DMS53 treated with DMSO at 0.1 percent for 48 hours (cell line): ENCODE data around the gene MAGI1.
"Not testable (repeated sequence)": the region's sequence is repeated elsewhere in the genome, so short reads cannot be mapped to it uniquely, and the experiment has no call there.

Source experiments
- DNase-seq: peaks from one replicate; lab custom pipeline; 2025; ENCODE audit not compliant: unreplicated experiment; lab: John Stamatoyannopoulos, UW

Gene MAGI1

DNA sequence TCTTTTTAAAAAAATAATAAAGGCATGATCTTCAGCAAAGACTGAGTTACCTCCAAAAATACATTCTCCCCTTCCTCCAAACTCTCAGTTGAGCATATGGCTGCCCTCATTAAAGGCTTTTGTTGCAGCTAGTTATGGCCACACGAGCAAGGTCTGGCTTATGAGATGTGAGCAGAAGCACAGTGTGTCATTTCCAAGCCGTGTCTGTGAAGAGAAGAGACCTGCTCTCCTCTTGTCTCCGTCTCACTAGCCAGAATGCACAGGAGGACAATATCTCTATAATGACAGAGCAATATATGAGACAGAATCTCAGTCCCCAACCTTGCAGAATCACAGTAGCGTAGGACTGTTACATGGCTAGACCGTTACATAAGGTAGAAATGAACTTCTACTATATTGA lies 152.3 kb downstream of the MAGI1 start:
- no peak for DNase-seq

DNA sequence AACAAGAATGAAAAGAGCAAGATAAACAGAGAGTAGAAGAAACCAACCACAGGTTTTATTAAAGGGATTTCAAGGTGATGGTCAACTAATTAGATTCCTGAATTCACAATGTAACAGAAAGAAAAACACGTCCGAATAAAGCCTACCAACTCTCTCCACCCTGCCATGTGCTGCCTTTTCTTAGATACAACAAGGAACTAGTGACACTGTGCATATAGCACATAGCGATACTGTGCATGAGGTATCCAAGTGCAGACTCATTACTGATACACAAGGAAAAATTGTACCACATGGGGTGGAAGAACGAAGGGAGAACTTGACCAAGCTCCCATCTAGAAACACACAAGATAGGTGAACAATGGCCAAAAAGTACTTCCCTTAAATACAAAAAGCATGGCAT lies 154.6 kb downstream of the MAGI1 start:
- DNase-seq, result peak; percentile 1

DNA sequence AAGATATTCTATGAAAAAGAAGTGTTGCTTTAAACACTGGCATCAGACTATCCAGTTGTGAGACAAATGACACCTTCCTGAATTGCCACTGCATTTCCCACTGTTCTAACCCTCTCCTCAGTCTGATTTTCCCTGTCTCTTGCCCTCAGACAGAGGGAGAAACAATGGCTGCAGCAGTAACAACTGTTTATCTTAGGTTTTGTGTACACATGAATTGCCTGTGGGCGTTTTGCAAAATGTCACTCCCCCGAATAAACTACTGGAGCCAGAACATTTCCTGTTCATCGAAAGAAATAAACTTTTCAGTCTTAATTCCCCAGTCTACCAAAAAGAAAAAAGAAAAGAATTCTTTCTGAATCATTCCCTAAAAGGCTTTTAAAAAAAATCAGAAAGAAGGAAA lies 155.1 kb downstream of the MAGI1 start:
- DNase-seq, result peak; percentile 19

DNA sequence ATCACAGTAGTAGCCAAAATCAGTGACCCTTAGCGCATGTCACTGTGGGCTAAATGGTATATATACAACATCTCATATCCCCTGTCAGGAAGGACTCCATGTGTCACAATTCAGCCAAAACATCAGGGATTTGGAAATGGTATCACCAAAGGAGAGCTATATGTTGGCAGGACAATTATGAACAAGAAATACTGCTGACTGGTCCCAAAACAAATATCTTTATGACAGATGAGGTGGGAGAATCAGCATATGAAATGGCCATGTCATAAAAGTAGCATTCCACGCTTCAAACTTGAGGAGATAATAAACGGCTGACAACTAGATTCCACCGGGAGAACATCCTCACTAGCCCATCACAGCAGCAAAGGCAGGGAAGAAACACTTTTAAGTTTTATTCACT lies 158.4 kb downstream of the MAGI1 start:
- DNase-seq, result no peak

DNA sequence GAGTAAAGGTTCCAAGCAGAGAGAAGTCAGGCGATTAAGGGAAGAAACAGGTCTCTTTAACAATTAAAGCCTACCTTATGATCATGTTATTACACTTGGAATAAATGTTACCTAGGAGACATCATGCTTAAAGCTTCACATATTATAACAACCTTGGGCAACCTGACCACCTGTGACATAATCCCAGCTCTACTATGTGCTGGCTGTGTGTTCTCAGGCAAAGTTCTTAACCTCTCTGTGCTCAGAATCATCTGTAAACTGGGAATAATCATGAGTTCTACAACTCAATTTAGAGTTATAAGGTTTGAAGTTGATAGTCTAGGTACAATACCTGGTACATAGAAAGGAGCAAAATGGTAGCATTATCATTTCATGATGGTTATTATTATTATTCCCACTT lies 159.3 kb downstream of the MAGI1 start:
- no peak for DNase-seq

DNA sequence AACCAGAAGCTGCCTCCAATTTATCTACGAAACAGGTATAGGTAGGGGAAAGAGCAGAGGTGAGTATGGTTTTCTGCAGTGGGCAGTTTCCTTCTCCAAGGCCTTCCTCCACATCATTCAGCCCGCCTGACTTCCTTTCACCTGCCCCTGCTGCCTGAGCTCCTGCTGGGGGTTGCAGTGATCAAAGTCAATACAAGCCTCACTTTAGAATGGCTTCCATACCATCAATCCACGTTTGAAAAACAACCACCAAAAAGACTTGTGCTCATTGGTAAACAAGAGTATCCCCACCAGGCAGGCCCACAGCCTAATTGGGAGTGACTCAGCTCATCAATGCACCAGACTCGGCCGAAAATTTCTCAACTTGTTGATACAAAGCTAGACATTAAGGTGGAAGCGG lies 159.9 kb downstream of the MAGI1 start:
- no peak for DNase-seq

DNA sequence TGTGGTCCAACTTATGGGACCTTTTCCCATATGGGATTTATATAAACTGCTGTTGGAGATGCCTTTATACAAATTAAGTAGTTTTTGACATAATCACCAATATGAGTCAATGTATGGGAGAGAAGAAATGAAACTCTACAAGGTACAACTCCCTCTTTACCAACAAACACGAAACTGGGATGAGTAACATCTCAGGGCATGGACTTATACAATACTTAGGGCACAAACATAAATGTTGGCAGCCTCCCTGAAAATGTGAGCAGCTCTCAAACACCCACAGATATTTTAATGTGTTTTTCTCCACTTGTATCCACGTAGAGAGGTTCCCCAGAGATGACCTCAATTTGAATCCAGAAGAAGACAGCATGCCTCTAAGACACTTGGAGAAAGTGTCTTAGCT lies 161.6 kb downstream of the MAGI1 start:
- no peak for DNase-seq

DNA sequence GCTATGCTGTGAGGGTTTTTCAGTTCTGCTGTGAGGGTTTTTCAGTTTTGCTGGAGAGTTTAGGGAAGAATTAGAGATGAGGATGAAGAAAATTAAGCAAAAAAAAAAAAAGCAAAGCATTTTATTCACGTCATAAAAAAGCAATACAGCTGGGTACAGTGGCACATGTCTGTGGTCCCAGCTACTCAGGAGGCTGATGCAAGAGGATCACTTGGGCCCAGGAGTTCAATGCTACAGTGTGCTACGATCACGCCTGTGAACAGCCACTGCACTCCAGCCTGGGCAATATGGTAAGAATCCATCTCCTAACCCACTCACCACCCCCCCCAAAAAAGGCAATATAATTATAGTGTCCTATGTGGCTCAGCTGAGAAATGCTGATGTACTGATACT lies 162.7 kb downstream of the MAGI1 start:
- DNase-seq, result no peak

DNA sequence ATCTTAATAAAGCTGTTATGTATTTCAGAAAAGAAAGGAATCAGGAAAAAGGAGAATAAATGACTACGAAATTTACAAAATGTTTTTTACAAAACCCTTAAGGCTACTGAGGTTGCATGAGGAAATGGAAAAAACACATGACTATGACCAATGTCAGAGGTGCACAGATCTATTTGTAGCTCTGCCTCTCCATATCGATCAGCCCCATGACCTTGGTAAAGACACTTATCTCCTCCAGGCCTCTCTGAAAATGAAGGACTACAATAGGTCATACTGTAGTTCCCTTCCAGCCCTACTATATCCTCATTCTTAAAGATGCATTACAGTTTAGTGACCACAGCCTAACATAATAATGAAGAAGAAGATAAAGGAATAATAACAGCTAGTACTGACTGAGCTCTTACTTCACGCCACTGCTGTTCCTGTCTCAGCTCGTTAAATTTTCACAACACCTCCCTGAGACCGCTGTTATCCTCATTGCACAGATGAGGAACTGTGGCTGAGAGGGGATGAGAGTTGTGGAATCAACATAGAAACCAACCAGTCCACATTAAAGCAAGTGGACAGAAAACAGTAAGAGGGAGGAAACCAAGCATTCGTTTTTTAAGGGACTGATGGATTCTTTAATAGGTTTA lies 163.2 kb downstream of the MAGI1 start:
- DNase-seq, result no peak

DNA sequence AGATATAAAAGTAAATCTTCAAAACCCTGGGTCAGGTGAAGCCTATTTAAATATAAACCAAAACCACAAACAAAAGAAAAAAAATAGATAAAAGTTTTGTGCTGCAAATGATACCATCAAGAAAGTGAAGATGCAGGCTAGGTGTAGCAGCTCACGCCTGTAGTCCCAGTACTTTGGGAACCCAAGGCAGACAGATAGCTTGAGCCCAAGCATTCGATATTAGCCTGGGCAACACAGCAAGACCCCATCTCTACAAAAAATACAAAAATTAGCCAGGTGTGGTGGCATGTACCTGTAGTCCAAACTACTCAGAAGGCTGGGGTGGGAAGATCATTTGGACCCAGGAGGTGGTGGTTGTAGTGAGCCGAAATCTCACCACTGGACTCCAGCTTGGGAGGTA lies 164.8 kb downstream of the MAGI1 start:
- DNase-seq, result no peak

DNA sequence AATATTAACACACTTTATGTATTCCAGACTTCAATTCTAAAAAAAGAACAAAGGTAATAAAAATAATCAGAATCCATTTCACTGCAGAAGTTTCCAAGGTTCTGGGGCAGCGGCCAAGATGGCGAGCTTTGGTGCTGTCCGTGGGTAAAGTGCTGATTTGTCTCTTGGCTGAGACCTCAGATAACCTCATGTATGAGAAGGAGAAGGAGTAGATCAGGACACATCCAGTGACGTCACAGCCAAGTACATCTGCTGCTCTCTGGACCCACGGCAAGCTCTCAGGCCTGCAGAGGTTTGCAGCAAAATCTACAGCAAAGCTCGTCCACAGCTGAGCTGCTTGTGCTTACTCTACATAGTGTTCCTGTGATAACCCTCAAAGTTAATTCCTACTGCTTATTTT lies 165.7 kb downstream of the MAGI1 start:
- DNase-seq, result no peak

DNA sequence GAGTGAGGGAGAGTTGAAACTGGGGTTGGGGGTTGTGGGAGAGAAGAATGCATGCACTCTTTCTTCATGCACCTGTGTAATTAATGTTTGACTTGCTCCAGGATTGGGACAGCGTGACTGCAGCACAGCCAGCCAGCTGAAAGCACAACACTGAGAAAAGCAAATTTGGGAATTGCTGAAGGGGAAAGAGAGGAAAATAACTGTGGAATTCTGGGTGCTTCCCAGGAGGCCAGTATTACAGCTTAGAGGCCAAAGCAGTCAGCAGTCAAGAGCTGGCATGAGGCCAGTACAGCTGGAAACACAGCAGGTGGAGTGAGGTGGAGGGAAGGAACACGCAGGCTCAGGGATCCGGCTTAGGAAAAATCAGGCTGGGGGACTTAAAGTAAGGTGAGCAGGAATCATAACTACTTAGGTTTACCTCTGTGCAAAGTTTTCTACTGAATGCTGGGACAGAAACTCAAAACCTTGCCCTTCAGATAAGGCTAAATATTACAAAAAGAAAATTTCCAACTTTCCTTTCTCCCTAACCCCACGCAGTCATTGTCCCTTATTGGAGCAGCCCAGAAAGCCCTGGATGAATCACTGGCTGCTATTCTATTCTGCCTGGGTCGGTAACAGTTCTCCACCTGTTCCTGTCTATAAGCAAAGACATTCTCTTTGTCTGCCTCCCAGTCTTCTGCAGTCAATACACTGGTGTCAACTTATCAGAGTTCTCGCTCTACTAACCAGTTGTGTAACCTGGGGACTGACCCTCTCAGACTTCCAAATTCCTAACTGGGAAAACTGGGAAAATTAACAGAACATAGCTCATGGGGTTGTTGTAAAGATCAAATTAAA lies 167.2 kb downstream of the MAGI1 start:
- DNase-seq, result peak; percentile 43

DNA sequence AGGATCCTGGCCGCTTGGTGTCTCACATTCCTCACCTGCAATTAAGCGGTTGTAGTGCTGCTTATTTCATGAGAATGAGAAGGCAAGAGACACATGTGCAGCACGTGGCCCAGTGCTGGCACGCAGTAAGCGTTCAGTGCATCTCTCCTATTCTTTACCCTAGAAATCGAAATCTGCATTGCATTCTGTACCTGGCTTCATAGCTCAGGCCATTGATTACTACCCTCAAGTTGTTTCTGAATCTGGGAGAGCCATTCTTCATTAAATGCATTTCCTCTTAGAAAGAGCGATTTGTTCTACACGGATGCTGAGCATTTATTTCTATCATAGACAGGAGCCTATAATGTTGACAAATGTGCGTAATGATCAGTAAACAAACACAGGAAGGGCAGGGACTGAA lies 168.9 kb downstream of the MAGI1 start:
- no peak for DNase-seq

DNA sequence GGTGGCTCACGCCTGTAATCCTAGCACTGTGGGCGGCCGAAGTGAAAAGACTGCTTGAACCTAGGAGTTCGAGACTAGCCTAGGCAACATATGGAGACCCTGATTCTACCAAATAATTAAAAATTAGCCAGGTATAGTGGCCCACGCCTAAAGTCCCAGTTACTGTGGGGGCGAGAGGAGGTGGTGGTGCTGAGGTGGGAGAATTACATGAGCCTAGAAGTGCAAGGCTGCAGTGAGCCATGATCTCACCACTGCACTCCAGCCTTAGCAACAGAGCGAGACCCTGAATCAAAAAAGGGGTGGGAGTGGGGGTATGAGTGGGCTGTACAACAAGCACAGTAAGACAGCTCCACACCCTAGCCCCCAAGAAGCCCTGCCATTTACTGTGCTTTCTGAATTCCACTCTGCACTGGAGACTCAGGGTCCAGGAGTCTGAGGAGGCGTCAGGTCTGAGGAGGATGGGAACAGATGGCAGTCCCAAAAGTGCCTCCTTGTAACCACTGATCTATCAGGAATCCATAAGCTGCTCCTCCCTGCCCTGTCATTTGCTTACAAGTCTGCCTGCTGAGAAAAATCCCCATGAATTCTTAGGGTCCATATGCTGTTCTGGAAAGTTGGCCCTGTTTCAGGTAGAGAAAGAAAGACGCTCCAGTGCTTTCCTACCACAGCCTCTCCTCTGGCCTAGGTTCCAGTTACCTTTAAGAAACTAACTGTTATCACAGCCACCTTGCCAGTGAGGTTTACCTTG lies 171.1 kb downstream of the MAGI1 start:
- no peak for DNase-seq

DNA sequence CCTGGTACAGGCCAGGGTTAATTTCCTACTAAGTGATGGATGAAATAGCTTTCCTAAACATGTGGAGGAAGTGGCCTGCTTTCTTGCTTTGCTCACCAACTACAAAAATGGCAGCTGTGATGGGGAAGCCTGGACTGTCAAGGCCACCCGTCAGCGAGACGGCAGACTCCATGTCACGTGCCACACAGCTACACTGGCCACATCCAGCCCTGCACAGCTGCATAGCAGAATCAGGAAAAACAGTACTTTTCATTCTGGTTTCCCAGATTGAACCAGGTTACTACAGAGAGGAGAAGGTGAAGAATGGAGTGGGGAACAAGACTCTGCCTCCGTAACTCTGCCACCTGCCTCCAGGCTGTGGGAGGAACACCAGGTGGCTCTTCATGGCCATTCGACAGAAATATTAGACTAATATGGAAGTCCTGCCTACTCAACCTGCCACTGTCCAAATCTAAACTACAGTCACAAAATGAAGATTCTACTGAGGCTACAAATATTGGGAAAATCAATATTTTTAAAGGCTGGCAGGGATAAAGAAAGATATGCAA lies 174.3 kb downstream of the MAGI1 start:
- DNase-seq, result no peak

DNA sequence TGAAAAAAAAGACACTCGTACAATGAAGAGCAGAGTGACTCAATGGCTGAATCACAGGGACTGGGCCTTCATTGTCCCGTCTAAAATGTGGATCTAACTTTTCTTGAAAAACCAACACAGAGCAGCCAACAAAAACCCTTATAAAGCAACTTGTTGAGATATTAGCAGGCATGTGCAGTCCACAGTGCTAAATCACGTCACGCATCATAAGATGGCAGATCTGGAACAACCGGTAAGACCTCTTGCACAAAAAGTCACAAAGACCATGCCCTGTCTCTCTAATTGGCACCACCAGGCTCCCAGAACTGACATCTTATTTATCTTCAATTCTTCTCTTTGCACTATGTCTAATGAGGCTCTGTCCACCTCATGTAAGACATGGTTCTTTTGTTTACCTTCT lies 177.0 kb downstream of the MAGI1 start:
- no peak for DNase-seq

DNA sequence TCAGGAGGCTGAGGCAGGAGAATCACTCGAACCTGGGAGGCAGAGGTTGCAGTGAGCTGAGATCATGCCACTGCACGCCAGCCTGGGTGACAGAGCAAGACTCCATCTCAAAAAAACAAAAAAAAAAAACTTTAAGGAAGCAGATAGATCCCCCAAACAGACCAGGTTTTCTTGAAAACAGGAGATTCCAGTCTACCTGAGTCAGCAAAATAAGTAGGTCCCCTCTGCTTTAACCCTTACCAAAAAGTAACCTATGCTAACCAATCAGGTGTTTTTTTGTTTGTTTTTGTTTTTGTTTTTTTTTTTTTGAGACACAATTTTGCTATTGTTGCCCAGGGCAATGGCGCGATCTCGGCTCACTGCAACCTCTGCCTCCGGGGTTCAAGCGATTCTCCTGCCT lies 179.1 kb downstream of the MAGI1 start:
- DNase-seq, result not testable (repeated sequence)

DNA sequence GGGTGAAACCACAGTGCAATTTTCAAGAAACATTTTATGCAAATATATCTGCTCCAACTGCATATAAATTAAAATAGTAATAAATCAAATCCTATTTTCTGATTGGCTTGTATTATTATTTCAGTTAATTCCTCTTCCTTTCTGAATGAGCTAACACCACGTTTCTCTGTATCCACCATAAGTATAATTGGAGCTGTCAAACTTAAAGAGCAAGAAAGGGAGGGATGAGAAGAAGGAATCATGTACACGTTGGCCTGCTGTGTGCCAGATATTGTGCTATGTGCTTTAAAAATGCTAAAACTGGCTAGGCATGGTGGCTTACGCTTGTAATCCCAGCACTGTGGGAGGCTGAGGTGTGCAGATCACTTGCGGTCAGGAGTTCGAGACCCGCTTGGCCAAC lies 180.0 kb downstream of the MAGI1 start:
- DNase-seq, result no peak

DNA sequence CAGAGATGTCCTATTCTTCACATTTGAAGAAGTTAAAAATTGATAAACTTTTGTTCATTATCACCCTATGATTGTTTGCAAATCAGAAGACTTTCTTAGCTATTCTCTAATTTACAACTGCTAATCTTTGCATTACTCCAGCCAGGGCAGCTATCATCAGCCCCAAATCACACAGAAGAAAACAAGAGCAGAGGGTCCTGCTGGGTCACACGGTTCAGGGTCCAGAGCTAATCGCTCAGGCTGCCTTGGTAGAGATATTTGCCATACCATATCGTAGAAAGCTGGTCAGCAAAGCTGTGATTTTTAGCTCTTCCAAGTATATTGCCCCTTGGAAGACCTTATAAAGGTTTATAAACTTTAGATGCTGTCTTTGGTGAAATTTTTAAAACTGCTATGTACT lies 181.4 kb downstream of the MAGI1 start:
- DNase-seq, result no peak

DNA sequence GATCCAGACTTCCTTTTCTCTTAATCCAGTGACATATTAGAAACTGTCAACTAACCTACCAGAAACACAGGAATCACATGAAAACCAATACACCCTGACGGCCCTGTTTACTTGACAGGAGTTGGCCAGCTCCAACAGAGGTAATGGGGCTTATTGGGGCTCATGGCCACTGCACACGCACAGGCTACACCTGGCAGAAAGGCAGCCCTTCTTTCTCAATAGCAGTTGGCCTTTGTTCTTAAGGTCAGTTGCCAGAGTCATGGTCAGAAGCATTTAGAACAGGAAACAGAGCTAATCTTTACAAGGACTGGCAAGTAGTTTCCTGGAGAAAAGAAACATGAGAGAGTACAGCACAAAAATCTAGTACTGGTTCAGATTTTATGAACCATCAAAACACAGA lies 181.8 kb downstream of the MAGI1 start:
- no peak for DNase-seq

DNA sequence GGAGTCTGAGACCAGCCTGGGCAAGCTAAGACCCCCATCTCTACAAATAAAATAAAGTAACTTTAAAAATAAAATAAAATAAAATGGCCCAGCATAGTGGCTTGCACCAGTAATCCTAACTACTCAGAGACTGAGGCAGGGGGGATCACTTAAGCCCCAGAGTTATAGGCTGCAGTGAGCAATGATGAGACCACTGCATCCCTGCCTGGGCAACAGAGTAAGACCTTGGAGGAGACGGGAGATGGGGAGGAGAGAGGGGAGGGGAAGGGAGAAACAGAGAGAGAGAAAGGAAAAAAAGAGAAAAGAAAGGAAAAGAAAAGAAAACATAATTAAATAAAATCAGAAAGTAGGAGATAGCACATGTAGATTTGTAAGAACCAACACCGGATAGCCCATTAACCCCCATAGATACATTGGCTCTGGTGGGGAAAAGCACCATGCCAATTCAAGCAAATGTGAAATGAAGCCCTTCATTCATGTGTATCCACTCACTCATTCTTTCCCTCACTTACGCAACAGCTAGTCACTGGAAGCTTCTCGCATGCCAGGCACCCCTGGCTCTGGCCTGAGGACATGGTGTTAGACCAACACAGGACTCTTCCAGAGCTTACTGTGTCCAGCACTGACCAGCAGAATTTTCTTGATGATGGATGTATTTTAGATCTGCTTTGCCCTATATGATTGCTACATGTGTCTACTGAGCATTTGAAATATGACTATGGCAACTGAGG lies 183.2 kb downstream of the MAGI1 start:
- DNase-seq, result no peak
